Stomach (tissue), 9 donors: Measurements from ENCODE around the gene VAMP8. TPM values are rescaled to one million over a fixed set of nuclear protein-coding genes. Genes with fewer than 3 reads are reported as not detected.
"Not testable (repeated sequence)": the region's sequence is repeated elsewhere in the genome, so short reads cannot be mapped to it uniquely, and the experiment has no call there.

Experiments
- DNase-seq, 2 donors: peaks; one replicate each; pipeline versions ENCODE4 v3.0.0 to v3.0.0-alpha.2; 2013 to 2019
- H3K27ac ChIP-seq, 5 donors: fragments of 200-600 bp in 4 of 5; sonication (generic) in 4 of 5; one replicate each; pipeline ENCODE4 v1.5.1; 2013 to 2019; ENCODE audit warnings: mild to moderate bottlenecking in 1 of 5, moderate library complexity in 1 of 5
- H3K27me3 ChIP-seq, 3 donors: fragments of 200-600 bp; sonication (generic); one replicate each; pipeline ENCODE4 v1.5.1; 2017 to 2019; ENCODE audit warnings: mixed run types in 1 of 3
- H3K36me3 ChIP-seq, 4 donors: fragments of 200-600 bp; sonication (generic); 1 replicate in 3 of 4; 2 replicates in 1 of 4; pipeline ENCODE4 v1.5.1; 2016 to 2019
- H3K4me1 ChIP-seq, 4 donors: fragments of 200-600 bp; sonication (generic); one replicate each; pipeline ENCODE4 v1.5.1; 2016 to 2019
- H3K4me3 ChIP-seq, 4 donors: fragments of 200-600 bp; sonication (generic) in 3 of 4; one replicate each; pipeline ENCODE4 v1.5.1; 2016 to 2019; ENCODE audit warnings: mild to moderate bottlenecking in 1 of 4
- H3K9me3 ChIP-seq, 4 donors: fragments of 200-600 bp; sonication (generic); one replicate each; pipeline ENCODE4 v1.5.1; 2016 to 2019
- EP300 ChIP-seq: sonication (generic); formaldehyde crosslinking; IDR thresholded peaks from one replicate; pipeline ENCODE4 v1.6.1; 2017; ENCODE audit warnings: antibody characterized with exemption
- POLR2A ChIP-seq, 4 donors: fragments of 450-650 bp; IDR thresholded peaks; one replicate each; pipeline ENCODE4 v1.6.1; 2016; ENCODE audit warnings: antibody characterized with exemption in 4 of 4, control low read depth in 2 of 4, mild to moderate bottlenecking in 1 of 4, moderate library complexity in 1 of 4
- POLR2AphosphoS5 ChIP-seq, 3 donors: sonication (generic); formaldehyde crosslinking; IDR thresholded peaks; one replicate each; pipeline ENCODE4 v1.6.1; 2016; ENCODE audit warnings: antibody characterized with exemption in 3 of 3
- WGBS, 5 donors: extraction: QIAGEN DNeasy Blood & Tissue Kit in 3 of 5; methylation state at CpG; one replicate each; pipeline versions ENCODE4 v1.1.5 to v1.1.7; 2013 to 2018; 5-methylcytosine and 5-hydroxymethylcytosine counted together
- intact Hi-C: fragments of 100-400 bp; cut with DNase I; formaldehyde crosslinking; loops from one replicate; pipeline ENCODE4 v1.15.1; 2023; ENCODE audit warnings: low total_unique reads
- polyA plus RNA-seq, 3 donors: library from polyadenylated mRNA; stranded (reverse); fragments of 200-250 nt; gene quantifications; one replicate each; pipeline ENCODE4 v1.2.3, GENCODE V29; 2013
- total RNA-seq, 5 donors: library from RNA; depleted of rRNA; stranded (reverse); fragments of >200 nt; gene quantifications; one replicate each; pipeline versions ENCODE4 v1.1.0 to v1.2.3, GENCODE V29; 2014 to 2016
- TF ChIP-seq, protein P1 (sequence below), 7 experiments: fragments of 450-650 bp in 4 of 7; fragments of 200-600 bp in 3 of 7; sonication (generic) in 3 of 7; IDR thresholded peaks; one replicate each; pipeline ENCODE4 v1.5.1; 2016 to 2019; ENCODE audit warnings: antibody characterized with exemption in 7 of 7, control low read depth in 2 of 7, mild to moderate bottlenecking in 1 of 7
- donor health status: healthy with polysubstance abuse.
- donor health status: Bipolar disorder and iron deficiency.
- donor health status: healthy.

Gene VAMP8
- total and polyA plus RNA-seq, 8 donors = 2.2 to 568 (median 191) TPM; not detected in 1

DNA sequence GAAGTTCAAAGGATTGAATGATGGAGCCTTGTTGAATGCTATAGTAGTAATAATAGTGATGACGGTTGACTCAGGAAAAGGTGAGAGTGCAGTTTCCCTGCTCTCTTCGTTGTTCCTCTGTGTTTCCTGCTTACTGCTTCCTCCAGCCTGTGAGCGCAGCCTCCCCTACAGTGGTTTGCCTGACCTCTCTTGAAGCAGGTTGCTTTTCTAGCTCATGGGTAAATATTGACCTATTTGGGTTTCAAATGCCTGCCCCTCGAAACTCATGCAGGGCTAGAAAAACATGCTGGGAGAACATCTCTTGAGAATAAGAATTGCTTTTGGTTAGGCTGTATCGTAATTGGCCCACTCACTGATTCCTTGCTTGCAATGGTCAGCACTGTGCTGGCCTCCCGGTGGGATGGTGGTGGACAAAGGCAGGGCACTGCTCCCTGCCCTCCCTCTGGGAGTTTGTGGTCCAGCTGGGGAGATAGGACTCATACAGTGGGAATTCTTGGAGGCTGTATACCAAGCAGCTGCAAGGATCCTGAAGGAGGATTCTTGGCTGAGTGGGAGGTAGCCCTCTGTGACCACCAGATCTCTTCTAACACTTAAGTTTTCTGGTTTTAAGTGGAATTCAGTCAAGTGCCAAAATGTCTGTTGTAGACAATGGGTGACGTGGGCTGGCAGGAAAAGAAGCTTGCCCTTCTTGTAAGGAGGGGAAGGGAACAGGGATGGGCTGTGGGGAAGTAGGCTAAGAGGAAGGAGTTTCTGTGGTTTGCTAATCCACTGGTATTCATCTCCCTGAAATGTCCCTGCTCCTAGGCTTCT lies 12.8 kb downstream of the VAMP8 start:
- H3K36me3 ChIP-seq = no peaks in the 10 kb centered on the region
- intact Hi-C loops = no loop called here
- no peaks in the 10 kb centered on the region for H3K27me3 ChIP-seq
- DNase-seq = peak; percentile 53 to 79
- TF ChIP-seq POLR2AphosphoS5 (IDR thresholded peaks at IDR 0.05) (peak in 1 of 3 donors; percentile 57), EP300 (no peak)
- H3K4me3 ChIP-seq = no peak overlapping the region
- 12 to 36% (median 19%) methylated on average over 7 of the region's 7 CpGs for WGBS, 5 donors
- H3K4me1 ChIP-seq = peaks cover 55 to 91% (median 83%) of the 10 kb centered on the region in 4 donors
- H3K9me3 ChIP-seq = no peaks in the 10 kb centered on the region
- H3K27ac ChIP-seq = peak overlapping the region; percentile 71 to 94 (median 91)

DNA sequence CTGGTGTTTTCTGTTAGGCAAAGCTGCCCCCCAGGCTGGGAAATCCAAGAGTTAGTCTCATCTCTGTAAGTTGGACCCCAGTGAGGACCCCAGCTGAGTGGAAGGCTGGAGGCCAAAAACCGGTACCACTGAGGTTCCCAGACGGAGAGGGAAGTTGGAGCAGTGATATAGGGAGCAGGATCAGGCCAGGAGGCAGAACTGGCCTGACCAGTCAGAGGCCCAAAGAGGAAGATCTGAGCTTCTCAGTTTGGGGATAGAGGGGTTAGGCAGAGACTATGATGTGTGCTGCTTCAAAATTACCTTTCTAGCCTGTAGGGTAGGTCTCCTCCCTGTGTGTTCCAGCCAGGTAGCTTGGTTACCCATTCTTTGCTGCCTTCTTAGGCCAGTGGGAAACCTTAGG lies 13.6 kb downstream of the VAMP8 start:
- intact Hi-C loops = no loop called here
- peak overlapping the region; percentile 71 to 94 (median 91) for H3K27ac ChIP-seq
- WGBS, 5 donors = 45 to 61% (median 51%) methylated on average over 2 of the region's 2 CpGs
- no peaks in the 10 kb centered on the region for H3K27me3 ChIP-seq
- no peak for TF ChIP-seq POLR2A (IDR thresholded peaks at IDR 0.05)
- peaks cover 48 to 86% (median 76%) of the 10 kb centered on the region in 4 donors for H3K4me1 ChIP-seq
- H3K9me3 ChIP-seq = no peaks in the 10 kb centered on the region
- H3K36me3 ChIP-seq = no peaks in the 10 kb centered on the region
- DNase-seq = no peak
- no peak overlapping the region for H3K4me3 ChIP-seq

DNA sequence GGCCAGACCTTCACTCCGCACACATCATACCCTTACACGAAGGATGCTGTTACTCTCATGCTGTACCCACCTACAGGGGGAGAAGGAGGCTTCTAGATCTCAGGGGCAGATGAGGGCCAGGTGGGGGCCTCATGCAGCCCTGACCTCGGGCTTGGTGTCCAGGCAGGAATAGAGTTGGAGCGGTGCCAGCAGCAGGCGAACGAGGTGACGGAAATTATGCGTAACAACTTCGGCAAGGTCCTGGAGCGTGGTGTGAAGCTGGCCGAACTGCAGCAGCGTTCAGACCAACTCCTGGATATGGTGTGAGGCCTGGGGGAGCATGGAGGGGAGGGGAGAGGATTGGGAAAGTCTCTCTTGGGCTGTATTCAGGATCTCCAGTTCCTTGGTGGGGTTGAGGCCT lies 14.2 kb downstream of the VAMP8 start:
- no peak overlapping the region for H3K4me3 ChIP-seq
- peak overlapping the region; percentile 71 to 94 (median 91) for H3K27ac ChIP-seq
- DNase-seq = no peak
- no peaks in the 10 kb centered on the region for H3K27me3 ChIP-seq
- TF ChIP-seq POLR2A (IDR thresholded peaks at IDR 0.05) = no peak
- no peak for TF ChIP-seq EP300
- no peak for TF ChIP-seq POLR2AphosphoS5 (IDR thresholded peaks at IDR 0.05)
- TF ChIP-seq, protein P1, sequence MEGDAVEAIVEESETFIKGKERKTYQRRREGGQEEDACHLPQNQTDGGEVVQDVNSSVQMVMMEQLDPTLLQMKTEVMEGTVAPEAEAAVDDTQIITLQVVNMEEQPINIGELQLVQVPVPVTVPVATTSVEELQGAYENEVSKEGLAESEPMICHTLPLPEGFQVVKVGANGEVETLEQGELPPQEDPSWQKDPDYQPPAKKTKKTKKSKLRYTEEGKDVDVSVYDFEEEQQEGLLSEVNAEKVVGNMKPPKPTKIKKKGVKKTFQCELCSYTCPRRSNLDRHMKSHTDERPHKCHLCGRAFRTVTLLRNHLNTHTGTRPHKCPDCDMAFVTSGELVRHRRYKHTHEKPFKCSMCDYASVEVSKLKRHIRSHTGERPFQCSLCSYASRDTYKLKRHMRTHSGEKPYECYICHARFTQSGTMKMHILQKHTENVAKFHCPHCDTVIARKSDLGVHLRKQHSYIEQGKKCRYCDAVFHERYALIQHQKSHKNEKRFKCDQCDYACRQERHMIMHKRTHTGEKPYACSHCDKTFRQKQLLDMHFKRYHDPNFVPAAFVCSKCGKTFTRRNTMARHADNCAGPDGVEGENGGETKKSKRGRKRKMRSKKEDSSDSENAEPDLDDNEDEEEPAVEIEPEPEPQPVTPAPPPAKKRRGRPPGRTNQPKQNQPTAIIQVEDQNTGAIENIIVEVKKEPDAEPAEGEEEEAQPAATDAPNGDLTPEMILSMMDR (IDR thresholded peaks at IDR 0.05) = no peak
- H3K4me1 ChIP-seq = peaks cover 47 to 86% (median 76%) of the 10 kb centered on the region in 4 donors
- 77 to 88% (median 79%) methylated on average over 12 of the region's 12 CpGs for WGBS, 5 donors
- intact Hi-C loops = no loop called here
- H3K9me3 ChIP-seq = no peaks in the 10 kb centered on the region
- peaks cover 0 to under 1% (median 0%) of the 10 kb centered on the region in 4 donors for H3K36me3 ChIP-seq

DNA sequence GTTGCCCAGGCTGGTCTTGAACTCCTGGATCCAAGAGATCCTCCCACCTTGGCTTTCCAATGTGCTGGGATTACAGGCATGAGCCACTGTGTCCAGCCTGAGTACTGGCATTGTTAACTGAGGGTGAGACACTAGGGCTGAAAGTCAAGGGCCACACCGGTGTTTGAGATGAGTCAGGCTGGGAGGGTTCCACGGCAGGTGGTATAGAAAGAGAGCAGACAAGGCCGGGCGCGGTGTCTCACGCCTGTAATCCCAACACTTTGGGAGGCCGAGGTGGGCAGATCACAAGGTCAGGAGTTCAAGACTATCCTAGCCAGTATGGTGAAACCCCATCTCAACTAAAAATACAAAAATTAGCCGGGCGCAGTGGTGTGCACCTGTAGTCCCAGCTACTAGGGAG lies 14.9 kb downstream of the VAMP8 start:
- peaks cover 48 to 86% (median 76%) of the 10 kb centered on the region in 4 donors for H3K4me1 ChIP-seq
- 76 to 97% (median 86%) methylated on average over 9 of the region's 9 CpGs for WGBS, 5 donors
- H3K9me3 ChIP-seq, H3K27me3 ChIP-seq, H3K36me3 ChIP-seq, H3K4me3 ChIP-seq, intact Hi-C loops: not testable (repeated sequence)
- peak overlapping the region; percentile 16 to 94 (median 91) for H3K27ac ChIP-seq
- peak in 1 of 2 donors; percentile 39 for DNase-seq

DNA sequence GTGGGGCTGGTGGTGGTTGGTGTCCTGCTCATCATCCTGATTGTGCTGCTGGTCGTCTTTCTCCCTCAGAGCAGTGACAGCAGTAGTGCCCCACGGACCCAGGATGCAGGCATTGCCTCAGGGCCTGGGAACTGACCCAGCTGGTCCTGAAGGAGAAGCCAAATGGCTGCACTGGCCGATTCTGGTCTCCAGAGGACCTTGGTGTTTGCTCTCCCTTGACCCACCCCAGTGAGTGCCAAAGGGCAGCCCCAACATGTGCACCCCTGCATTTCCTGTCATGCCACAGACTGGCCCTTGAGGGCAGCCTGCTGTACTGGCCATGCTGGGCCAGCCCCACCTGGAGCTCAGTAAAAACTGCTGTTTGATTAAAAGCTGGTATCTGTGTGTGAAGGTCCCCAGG lies 15.6 kb downstream of the VAMP8 start:
- Histone ChIP-seq H3K27ac (peak overlapping the region in 1 of 5 donors; percentile 42), H3K4me3 (no peak overlapping the region), H3K9me3 (no peaks in the 10 kb centered on the region), H3K27me3 (no peaks in the 10 kb centered on the region), H3K4me1 (peaks cover 44 to 86% (median 76%) of the 10 kb centered on the region in 4 donors), H3K36me3 (peaks cover 6 to 15% (median 14%) of the 10 kb centered on the region in 4 donors)
- intact Hi-C loops = no loop called here
- no peak for DNase-seq
- TF ChIP-seq POLR2AphosphoS5 (IDR thresholded peaks at IDR 0.05) = no peak
- TF ChIP-seq, protein P1 (IDR thresholded peaks at IDR 0.05) = no peak
- no peak for TF ChIP-seq EP300
- TF ChIP-seq POLR2A (IDR thresholded peaks at IDR 0.05) = no peak
- 47 to 63% (median 58%) methylated on average over 3 of the region's 3 CpGs; no CpG with 5 or more reads in 1 of the 5 donors for WGBS, 5 donors
